CD4-positive, alpha-beta T cell treated with Interleukin-6 at 100 ng/mL for 8 hours (primary cell): ENCODE results near the gene SLC1A7.
"Not testable (repeated sequence)": the region's sequence is repeated elsewhere in the genome, so short reads cannot be mapped to it uniquely, and the experiment has no call there.

Experiments used
- DNase-seq: peaks from one replicate; pipeline ENCODE4 v3.0.0-alpha.2; 2020; ENCODE audit warnings: mixed read lengths, low spot score

SLC1A7 gene

DNA sequence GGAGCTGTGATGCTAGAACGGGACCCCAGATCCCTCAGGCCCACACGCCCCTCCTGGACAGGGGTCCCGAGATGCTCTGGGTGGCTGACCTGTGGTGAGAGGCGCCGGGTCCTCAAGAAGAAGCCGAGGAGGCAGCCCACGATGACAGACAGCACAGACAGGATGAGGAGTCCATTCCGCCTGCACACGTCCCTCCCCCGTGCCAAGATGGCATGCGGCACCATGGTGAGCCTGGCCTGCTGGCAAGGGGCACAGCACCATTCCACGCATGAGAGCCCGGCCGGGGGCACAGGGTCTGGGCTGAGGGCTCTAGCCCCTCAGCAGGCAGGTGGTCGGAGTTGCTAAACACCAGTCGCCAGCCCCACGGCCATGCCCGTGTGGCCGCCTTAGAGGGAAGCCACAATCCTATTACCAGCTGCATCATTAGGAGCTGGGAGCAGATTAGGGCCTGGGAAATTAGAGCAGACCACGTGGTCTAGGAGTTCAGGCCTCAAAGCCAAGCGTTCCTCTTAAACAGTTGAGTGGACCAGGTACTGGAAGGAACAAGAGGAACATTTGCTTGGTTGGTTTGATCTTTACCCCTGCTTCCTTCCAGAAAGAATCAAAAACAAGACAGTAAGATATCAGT lies at the start of gene SLC1A7:
TSS of gene SLC1A7 (minus strand) at position 413 of the 628 bp plus-strand sequence. CDS start at position 224, 189 bp downstream.
- no peak for DNase-seq

GRCh38 chr1:53190210-53190611 lies 47.8 kb upstream of the SLC1A7 start:
- no peak for DNase-seq

- DNase-seq = no peak
These were observed 46.6 kb upstream of the SLC1A7 start for GRCh38 chr1:53189061-53189460.

- no peak for DNase-seq
These were observed 45.7 kb upstream of the SLC1A7 start for GRCh38 chr1:53188099-53188498.

- no peak for DNase-seq
These were observed 45.0 kb upstream of the SLC1A7 start for GRCh38 chr1:53187401-53187800.

DNA sequence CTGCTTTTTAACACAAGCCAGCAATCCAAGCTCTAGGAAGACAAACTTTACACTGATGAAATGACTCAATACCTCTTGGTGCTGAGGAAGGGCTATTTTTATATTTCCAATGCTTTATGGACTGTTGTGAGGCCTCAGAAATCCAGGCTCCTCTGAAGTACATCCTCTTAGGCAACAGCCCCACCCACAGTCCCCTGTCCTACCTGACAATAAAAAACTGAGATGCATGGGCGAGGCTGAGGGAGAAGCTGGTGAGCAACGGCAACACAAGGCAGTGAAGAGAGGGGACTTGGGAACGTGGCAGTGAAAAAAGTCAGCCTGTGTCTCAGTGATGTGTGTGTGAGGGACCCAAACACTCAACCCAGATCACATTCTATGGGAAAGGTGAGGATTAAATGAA lies 44.1 kb upstream of the SLC1A7 start:
- DNase-seq = no peak

DNA sequence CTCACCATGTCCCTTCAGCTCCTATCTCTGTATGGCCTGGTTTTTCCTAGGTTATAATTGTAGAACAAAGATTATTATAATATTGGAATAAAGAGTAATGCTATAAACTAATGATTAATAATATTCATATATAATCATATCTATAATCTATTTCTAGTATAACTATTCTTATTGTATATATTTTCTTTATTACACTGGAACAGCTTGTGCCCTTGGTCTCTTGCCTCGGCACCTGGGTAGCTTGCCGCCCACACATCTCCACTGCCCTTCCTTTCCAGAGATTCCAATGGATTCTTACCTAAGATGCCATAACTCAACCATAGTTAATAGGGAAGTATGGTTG lies 43.5 kb upstream of the SLC1A7 start:
- not testable (repeated sequence) for DNase-seq

DNA sequence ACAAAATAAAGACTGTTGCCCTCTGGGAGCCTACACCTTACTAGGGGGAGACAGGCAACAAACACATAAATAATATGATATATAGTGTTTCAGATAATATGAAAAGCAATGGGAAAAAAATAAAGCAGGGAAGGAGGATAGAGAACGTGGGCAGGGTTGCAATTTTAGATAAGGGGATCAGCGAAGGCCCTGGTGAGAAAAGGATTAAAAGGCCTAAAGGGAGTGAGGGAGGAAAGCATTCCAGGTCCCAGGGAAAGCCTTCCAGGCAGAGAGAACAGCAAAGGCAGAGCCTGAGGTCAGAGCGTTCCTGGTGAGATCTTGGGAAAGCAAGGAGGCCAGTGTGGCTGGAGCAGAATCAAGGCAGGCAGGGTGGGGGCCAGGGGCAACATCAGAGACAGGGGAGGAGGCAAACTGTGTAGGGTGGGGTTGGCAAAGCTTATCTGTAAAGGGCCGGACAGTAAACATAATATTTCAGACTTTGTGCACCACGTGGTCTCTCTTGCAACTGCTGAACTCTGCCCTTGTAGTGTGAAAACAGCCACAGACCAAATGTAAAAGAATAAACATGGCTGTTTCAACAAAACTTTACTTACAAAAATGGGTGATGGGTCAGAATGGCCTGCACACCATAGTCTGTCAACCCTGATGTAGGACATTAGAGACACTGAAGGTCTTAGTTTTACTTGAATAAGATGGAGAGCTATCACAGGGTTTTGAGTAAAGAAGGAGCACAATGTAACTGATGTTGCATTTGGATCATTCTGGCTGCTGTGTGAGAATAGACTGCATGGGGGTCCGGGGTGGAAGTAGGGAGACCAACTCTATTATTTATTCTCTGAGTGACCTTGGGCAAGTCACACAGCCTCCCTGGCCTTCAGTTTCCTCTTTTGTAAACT lies 40.9 kb upstream of the SLC1A7 start:
- DNase-seq = no peak

GRCh38 chr1:53182716-53183094 lies 40.3 kb upstream of the SLC1A7 start:
- no peak for DNase-seq

GRCh38 chr1:53182111-53182593 lies 39.7 kb upstream of the SLC1A7 start:
- DNase-seq = peak; percentile 74

DNA sequence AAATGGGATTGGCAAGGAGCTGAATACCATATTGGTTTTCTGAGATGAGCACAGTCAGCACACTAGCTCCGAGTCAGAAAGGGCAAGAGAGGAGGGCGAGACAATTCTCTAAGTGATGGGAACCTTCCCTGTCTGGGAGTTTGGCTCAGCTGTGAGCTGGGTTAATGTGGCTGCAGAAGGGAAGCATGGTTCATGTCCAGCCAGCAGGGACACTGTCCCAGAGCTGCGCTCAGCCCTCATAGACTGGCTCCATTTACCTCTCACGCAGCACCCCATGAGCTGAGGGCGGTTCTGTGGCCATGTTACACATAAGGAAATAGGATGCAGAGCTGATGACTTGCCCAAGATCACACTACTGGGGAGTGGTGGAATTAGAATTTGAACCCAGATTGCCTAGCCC lies 38.5 kb upstream of the SLC1A7 start:
- DNase-seq = no peak

DNA sequence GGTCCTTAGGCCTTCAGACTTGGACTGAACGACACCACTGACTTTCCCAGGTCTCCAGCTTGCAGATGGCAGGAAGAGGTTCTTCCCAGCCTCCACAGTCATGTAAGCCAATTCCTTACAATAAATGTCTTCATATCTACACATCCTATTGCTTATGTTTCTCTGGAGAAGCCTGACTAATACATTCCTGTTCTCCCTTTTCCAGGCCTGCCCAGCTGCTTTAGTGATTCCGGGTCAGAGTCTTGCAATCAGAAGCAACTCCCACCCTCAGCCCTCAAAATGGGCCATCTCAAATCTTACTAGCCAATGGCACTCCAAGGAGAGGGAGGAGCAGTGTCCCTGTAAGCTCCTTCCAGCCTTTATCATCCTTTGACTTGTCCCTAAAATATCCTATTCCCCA lies 37.8 kb upstream of the SLC1A7 start:
- DNase-seq = no peak

DNA sequence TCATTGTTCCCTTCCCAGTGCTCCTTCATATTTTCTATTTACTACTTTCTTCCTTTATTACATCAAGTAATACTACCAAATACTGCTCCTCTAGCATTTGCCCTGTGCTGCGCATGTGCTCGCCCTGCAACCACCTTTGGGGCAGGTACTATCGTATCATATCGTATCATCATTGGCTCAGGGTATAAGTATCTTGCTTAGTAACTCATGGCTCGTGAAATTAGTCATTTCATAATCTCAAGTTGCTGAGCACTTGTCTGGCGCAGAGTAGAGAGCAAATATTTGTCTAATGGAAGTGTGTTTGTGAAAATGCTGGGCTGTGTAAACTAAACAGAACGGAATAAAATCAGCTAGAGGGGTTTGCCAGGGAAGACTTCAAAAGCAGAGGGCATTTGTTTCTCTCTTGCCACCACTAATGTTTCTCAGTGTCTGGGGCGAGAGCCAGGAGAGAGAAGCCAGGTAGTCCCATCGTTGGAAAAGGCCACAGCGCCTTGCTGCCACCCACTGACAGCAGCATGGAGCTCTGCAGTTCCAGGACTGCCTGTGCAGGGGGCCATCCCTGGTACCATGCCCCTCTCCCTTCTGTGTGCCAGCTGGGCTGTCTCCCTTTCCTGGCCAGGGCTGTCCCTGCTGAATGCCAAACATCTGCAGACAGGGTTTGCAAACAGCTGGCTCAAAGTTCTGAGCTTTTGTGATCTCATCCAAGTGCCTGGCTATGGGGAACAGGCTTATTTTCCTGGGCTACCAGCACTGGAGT lies 34.2 kb upstream of the SLC1A7 start:
- no peak for DNase-seq

- no peak for DNase-seq
These were observed 32.8 kb upstream of the SLC1A7 start for GRCh38 chr1:53174971-53175913.

- no peak for DNase-seq
These were observed 30.1 kb upstream of the SLC1A7 start for GRCh38 chr1:53172426-53173128.

DNA sequence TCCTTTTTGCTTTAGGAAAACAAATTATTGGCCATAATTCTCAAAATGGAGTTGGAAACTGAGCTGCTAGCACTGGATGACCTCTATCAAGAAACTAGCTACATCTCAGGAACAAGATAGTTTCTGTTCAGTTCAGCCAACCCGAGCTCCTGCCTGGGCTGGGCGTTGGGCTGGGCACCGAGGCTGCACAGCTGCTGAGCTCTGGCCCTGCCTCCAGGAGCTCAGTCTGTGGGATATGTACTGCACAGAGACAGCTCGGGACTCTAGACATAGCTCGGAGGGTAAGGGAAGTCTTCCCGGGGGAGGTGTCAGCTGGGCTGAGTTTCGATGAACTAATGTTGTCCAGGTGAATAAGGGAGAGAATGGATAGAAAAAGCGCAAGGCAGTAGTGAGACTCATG lies 24.5 kb upstream of the SLC1A7 start:
- no peak for DNase-seq

- DNase-seq = no peak
These were observed 23.9 kb upstream of the SLC1A7 start for GRCh38 chr1:53166366-53166765.

DNA sequence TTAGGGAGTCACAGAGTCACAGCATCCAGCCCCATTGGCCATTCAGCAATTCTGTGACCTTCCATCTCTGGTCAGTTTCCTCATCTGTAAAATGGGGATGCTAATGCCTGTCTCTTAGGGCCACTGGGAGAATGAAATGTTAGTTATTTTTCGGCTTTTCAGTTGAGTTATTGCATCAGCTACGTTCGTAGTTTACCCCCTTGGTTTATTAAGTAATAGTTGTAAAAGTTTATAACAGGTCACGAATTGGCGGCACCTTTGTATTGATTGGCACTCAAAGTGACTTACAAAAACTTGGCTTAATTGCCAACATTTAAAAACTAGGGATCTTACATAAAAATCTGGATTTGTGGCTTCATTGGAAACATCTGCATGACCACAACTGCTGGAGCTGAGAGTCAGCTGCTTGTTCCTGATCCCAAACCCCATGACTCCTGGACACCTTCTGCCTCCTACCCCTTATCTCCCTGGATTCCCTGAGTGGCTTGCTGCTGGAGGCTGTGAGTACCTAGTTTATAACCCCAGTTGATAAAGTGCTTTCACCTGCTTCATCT lies 23.0 kb upstream of the SLC1A7 start:
- no peak for DNase-seq

- no peak for DNase-seq
These were observed 20.9 kb upstream of the SLC1A7 start for GRCh38 chr1:53163291-53163768.

DNA sequence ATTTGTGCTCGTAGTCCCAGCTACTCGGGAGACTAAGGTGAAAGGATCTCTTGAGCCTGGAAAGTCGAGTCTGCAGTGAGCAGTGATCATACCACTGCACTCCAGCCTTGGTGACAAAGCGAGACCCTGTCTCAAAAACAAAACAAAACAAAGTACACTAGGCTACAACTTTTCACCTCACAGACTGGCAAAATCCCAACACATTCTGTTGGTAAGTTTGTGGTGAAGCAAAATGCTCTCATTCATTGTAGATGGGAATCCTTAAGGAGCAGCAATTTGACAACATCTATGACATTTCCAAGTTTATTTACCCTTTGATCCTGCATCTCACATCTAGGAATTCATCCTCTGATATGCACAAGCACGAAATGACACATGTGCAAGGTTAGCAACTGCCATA lies 20.2 kb upstream of the SLC1A7 start:
- DNase-seq = no peak
